Stomach (tissue), 4 donors: Measurements from ENCODE around the gene RAB17.

Source experiments
- EP300 ChIP-seq: sonication (generic); formaldehyde crosslinking; IDR thresholded peaks from one replicate; pipeline ENCODE4 v1.6.1; 2017; ENCODE audit warnings: antibody characterized with exemption
- POLR2A ChIP-seq, 4 donors: fragments of 450-650 bp; IDR thresholded peaks; one replicate each; pipeline ENCODE4 v1.6.1; 2016; ENCODE audit warnings: antibody characterized with exemption in 4 of 4, control low read depth in 2 of 4, mild to moderate bottlenecking in 1 of 4, moderate library complexity in 1 of 4
- POLR2AphosphoS5 ChIP-seq, 3 donors: sonication (generic); formaldehyde crosslinking; IDR thresholded peaks; one replicate each; pipeline ENCODE4 v1.6.1; 2016; ENCODE audit warnings: antibody characterized with exemption in 3 of 3
- TF ChIP-seq, protein P1 (sequence below), 7 experiments: fragments of 450-650 bp in 4 of 7; fragments of 200-600 bp in 3 of 7; sonication (generic) in 3 of 7; IDR thresholded peaks; one replicate each; pipeline ENCODE4 v1.5.1; 2016 to 2019; ENCODE audit warnings: antibody characterized with exemption in 7 of 7, control low read depth in 2 of 7, mild to moderate bottlenecking in 1 of 7

- TF ChIP-seq POLR2A (IDR thresholded peaks at IDR 0.05) = no peak
- TF ChIP-seq, protein P1, sequence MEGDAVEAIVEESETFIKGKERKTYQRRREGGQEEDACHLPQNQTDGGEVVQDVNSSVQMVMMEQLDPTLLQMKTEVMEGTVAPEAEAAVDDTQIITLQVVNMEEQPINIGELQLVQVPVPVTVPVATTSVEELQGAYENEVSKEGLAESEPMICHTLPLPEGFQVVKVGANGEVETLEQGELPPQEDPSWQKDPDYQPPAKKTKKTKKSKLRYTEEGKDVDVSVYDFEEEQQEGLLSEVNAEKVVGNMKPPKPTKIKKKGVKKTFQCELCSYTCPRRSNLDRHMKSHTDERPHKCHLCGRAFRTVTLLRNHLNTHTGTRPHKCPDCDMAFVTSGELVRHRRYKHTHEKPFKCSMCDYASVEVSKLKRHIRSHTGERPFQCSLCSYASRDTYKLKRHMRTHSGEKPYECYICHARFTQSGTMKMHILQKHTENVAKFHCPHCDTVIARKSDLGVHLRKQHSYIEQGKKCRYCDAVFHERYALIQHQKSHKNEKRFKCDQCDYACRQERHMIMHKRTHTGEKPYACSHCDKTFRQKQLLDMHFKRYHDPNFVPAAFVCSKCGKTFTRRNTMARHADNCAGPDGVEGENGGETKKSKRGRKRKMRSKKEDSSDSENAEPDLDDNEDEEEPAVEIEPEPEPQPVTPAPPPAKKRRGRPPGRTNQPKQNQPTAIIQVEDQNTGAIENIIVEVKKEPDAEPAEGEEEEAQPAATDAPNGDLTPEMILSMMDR (IDR thresholded peaks at IDR 0.05) = no peak
- no peak for TF ChIP-seq EP300
- no peak for TF ChIP-seq POLR2AphosphoS5 (IDR thresholded peaks at IDR 0.05)
Observed at GRCh38 chr2:237552908-237553307, 37.6 kb downstream of the RAB17 start.
